B cell (primary cell): Measurements from ENCODE around the gene DOCK7. TPM values are rescaled to one million over a fixed set of nuclear protein-coding genes. Genes with fewer than 3 reads are reported as not detected.

Source experiments
- ATAC-seq: fragments of 200-7000 bp; cut with Tn5 transposase; one replicate; pipeline ENCODE4 v1.10.0; 2021; ENCODE audit warnings: low read depth, mild to moderate bottlenecking, moderate number of reproducible peaks, moderate library complexity
- CTCF ChIA-PET: fragments of 350-600 bp; sonication (Branson Sonifier 250); formaldehyde crosslinking; loops from one replicate; lab custom pipeline; 2021; ENCODE audit warnings: antibody characterized with exemption, inconsistent platforms; lab: Charles Lee
- POLR2A ChIA-PET: fragments of 350-600 bp; sonication (Branson Sonifier 250); formaldehyde crosslinking; loops from one replicate; lab custom pipeline; 2021; ENCODE audit warnings: antibody characterized with exemption; lab: Charles Lee
- DNase-seq: peaks from one replicate; pipeline ENCODE4 v3.0.0; 2013
- H2AFZ ChIP-seq: 2 replicates; pipeline ENCODE4 v1.6.1; 2012; ENCODE audit warnings: mild to moderate bottlenecking, low read depth, low read length; ENCODE audit not compliant: insufficient read depth, poor library complexity, severe bottlenecking
- H3K27ac ChIP-seq, 2 donors: 1 replicate in 1 of 2; 2 replicates in 1 of 2; pipeline ENCODE4 v1.5.1; 2012 to 2013; ENCODE audit warnings: low read length in 2 of 2, mild to moderate bottlenecking in 2 of 2, moderate library complexity in 1 of 2
- H3K27me3 ChIP-seq, 4 experiments: fragments of 200-600 bp in 1 of 4; sonication (generic) in 1 of 4; replicated peaks in 1 of 4; 1 replicate in 2 of 4; 2 replicates in 2 of 4; pipeline versions ENCODE4 v1.6.1 to v1.7.0; 2013 to 2016; ENCODE audit warnings: low read length in 3 of 4, mild to moderate bottlenecking in 2 of 4, mixed read lengths in 1 of 4, moderate library complexity in 1 of 4; ENCODE audit not compliant: insufficient read depth in 4 of 4, control insufficient read depth in 3 of 4; ENCODE audit errors: control extremely low read depth in 1 of 4
- H3K36me3 ChIP-seq, 2 experiments: replicated peaks in 1 of 2; 1 replicate in 1 of 2; 2 replicates in 1 of 2; pipeline versions ENCODE4 v1.6.1 to v1.7.1; 2013; ENCODE audit warnings: low read length in 1 of 2; ENCODE audit not compliant: insufficient read depth in 2 of 2, control insufficient read depth in 1 of 2; ENCODE audit errors: control extremely low read depth in 1 of 2, extremely low read depth in 1 of 2
- H3K4me1 ChIP-seq, 2 donors: fragments of 200-600 bp in 1 of 2; sonication (generic) in 1 of 2; 1 replicate in 1 of 2; 2 replicates in 1 of 2; pipeline versions ENCODE4 v1.5.1 to v1.6.1; 2013 to 2017; ENCODE audit warnings: low read length in 2 of 2; ENCODE audit not compliant: control insufficient read depth in 2 of 2, insufficient read depth in 2 of 2
- H3K4me2 ChIP-seq: replicated peaks from 2 replicates; pipeline ENCODE3; 2012; ENCODE audit warnings: mild to moderate bottlenecking, low read depth, low read length; ENCODE audit not compliant: poor library complexity, severe bottlenecking
- H3K4me3 ChIP-seq, 5 experiments: fragments of 200-600 bp in 1 of 5; sonication (generic) in 1 of 5; 1 replicate in 3 of 5; 2 replicates in 2 of 5; pipeline versions ENCODE4 v1.5.1 to v1.7.0; 2011 to 2016; ENCODE audit warnings: low read length in 4 of 5, mild to moderate bottlenecking in 4 of 5, low read depth in 2 of 5, control low read depth in 1 of 5, moderate library complexity in 1 of 5; ENCODE audit not compliant: insufficient read depth in 1 of 5; ENCODE audit errors: control extremely low read depth in 1 of 5, extremely low read depth in 1 of 5
- H3K79me2 ChIP-seq: fragments of 200-600 bp; sonication (generic); one replicate; pipeline ENCODE4 v1.6.0; 2016; ENCODE audit warnings: low read length; ENCODE audit not compliant: control insufficient read depth, insufficient read depth
- H3K9ac ChIP-seq: fragments of 200-600 bp; sonication (generic); 2 replicates; pipeline ENCODE4 v1.6.1; 2017; ENCODE audit warnings: mild to moderate bottlenecking, low read length, moderate library complexity
- H3K9me3 ChIP-seq, 3 donors: one replicate each; pipeline versions ENCODE4 v1.6.1 to v1.7.1; 2013; ENCODE audit warnings: low read length in 2 of 3; ENCODE audit not compliant: control insufficient read depth in 2 of 3, insufficient read depth in 1 of 3; ENCODE audit errors: control extremely low read depth in 1 of 3
- H4K20me1 ChIP-seq: 2 replicates; pipeline ENCODE4 v1.6.0; 2012; ENCODE audit warnings: mild to moderate bottlenecking, low read length; ENCODE audit not compliant: insufficient read depth, control insufficient read depth, poor library complexity, severe bottlenecking
- H3K27ac Mint-ChIP-seq: one replicate; pipeline ENCODE4 v1.8.0; 2021; ENCODE audit warnings: mixed read lengths
- H3K27me3 Mint-ChIP-seq: one replicate; pipeline ENCODE4 v1.8.0; 2021; ENCODE audit warnings: mixed read lengths
- H3K4me1 Mint-ChIP-seq: one replicate; pipeline ENCODE4 v1.8.0; 2021; ENCODE audit warnings: mixed read lengths
- H3K4me3 Mint-ChIP-seq: one replicate; pipeline ENCODE4 v1.8.0; 2021; ENCODE audit warnings: mixed read lengths
- H3K9me3 Mint-ChIP-seq: one replicate; pipeline ENCODE4 v1.8.0; 2022; ENCODE audit warnings: mixed read lengths; ENCODE audit not compliant: insufficient read depth
- CTCF ChIP-seq: fragments of 200-600 bp; IDR thresholded peaks from one replicate; pipeline ENCODE4 v1.8.0; 2022; ENCODE audit warnings: antibody characterized with exemption, mild to moderate bottlenecking
- EZH2 ChIP-seq: IDR thresholded peaks from 2 replicates; pipeline ENCODE4 v1.6.1; 2012; ENCODE audit warnings: borderline replicate concordance, low read depth, mild to moderate bottlenecking, moderate library complexity, low read length; ENCODE audit not compliant: insufficient read depth, poor library complexity, severe bottlenecking
- WGBS: methylation state at CpG from one replicate; pipeline ENCODE4 v1.1.5; 2013; ENCODE audit warnings: missing lambda C conversion rate; ENCODE audit not compliant: insufficient coverage; 5-methylcytosine and 5-hydroxymethylcytosine counted together
- intact Hi-C: fragments of 100-400 bp; cut with micrococcal nuclease; formaldehyde crosslinking; loops from one replicate; pipeline ENCODE4 v1.10.0; 2022
- polyA plus RNA-seq: library from polyadenylated mRNA; depleted of rRNA; stranded (reverse); fragments of >200 nt; gene quantifications from 2 replicates; pipeline ENCODE4 v1.2.3, GENCODE V29; 2012
- total RNA-seq, 2 donors: library from RNA; stranded (reverse); fragments of 120-200 nt in 1 of 2; gene quantifications; 1 replicate in 1 of 2; 2 replicates in 1 of 2; pipeline versions ENCODE4 v1.2.3 to v1.2.4, GENCODE V29; 2013 to 2022

Gene DOCK7
- total and polyA plus RNA-seq, 2 donors (not counting 1 experiment from before 2014, with no cell fraction given) = 3.6 to 20.5 TPM

GRCh38 chr1:62544570-62544969, 143.6 kb downstream of the DOCK7 start:
- TF ChIP-seq CTCF (no peak), EZH2 (no peak)
- Mint-ChIP-seq H3K27ac (no peak overlapping the region), H3K4me3 (no peak overlapping the region), H3K27me3 (no peaks in the 10 kb centered on the region), H3K4me1 (no peaks in the 10 kb centered on the region), H3K9me3 (no peaks in the 10 kb centered on the region)
- Histone ChIP-seq H3K4me3 (no peak overlapping the region), H3K27ac (no peak overlapping the region), H3K9me3 (no peaks in the 10 kb centered on the region), H3K79me2 (no peaks in the 10 kb centered on the region), H3K4me1 (no peaks in the 10 kb centered on the region), H3K36me3 (peaks cover 0 to 1% of the 10 kb centered on the region in 2 experiments), H3K9ac (no peak overlapping the region), H2AFZ (no peak overlapping the region), H3K27me3 (no peaks in the 10 kb centered on the region), H3K4me2 (no peak overlapping the region), H4K20me1 (no peaks in the 10 kb centered on the region)
- DNase-seq = no peak
- CTCF ChIA-PET = no interaction called here
- no CpG with 5 or more reads among the region's 2 CpGs for WGBS
- intact Hi-C loops = no loop called here
- ATAC-seq = no peak
- POLR2A ChIA-PET = no interaction called here

GRCh38 chr1:62541048-62541447, 147.1 kb downstream of the DOCK7 start:
- Histone ChIP-seq H3K9ac (no peak overlapping the region), H3K79me2 (no peaks in the 10 kb centered on the region), H2AFZ (no peak overlapping the region), H4K20me1 (no peaks in the 10 kb centered on the region), H3K27ac (no peak overlapping the region), H3K4me2 (no peak overlapping the region), H3K36me3 (peaks cover 0 to 3% of the 10 kb centered on the region in 2 experiments), H3K4me3 (no peak overlapping the region), H3K27me3 (no peaks in the 10 kb centered on the region), H3K9me3 (no peaks in the 10 kb centered on the region), H3K4me1 (no peaks in the 10 kb centered on the region)
- H3K27ac Mint-ChIP-seq = no peak overlapping the region
- H3K27me3 Mint-ChIP-seq = no peaks in the 10 kb centered on the region
- ChIA-PET POLR2A (no interaction called here), CTCF (interaction anchor here (1.0 to 1.4 kb wide), 2 partner anchors 10 to 12 kb away, joined by 4 read pairs; no protein-coding TSS in a partner anchor)
- TF ChIP-seq CTCF (no peak), EZH2 (no peak)
- intact Hi-C loops = no loop called here
- no peaks in the 10 kb centered on the region for H3K9me3 Mint-ChIP-seq
- no peaks in the 10 kb centered on the region for H3K4me1 Mint-ChIP-seq
- ATAC-seq (no peak), DNase-seq (no peak)
- 100% methylated on average over 2 of the region's 2 CpGs for WGBS
- H3K4me3 Mint-ChIP-seq = no peak overlapping the region
